H1 (cell line): ENCODE data around the gene AFAP1L1.

ENCODE experiments used
- CBX8 ChIP-seq: fragments of 300-800, 300-1000 bp; sonication (generic); IDR thresholded peaks from 2 replicates; pipeline ENCODE4 v1.7.1; 2016; ENCODE audit warnings: low read depth, low read length, borderline replicate concordance
- EGR1 ChIP-seq: IDR thresholded peaks from 2 replicates; pipeline ENCODE4 v1.6.1; 2011; ENCODE audit warnings: low read depth, low read length, borderline replicate concordance
- TF ChIP-seq, protein P1 (sequence below), 3 experiments: IDR thresholded peaks; 1 replicate in 2 of 3; 2 replicates in 1 of 3; pipeline versions ENCODE4 v1.5.1 to v1.6.1; 2011; ENCODE audit warnings: low read length in 3 of 3, mild to moderate bottlenecking in 3 of 3, inconsistent platforms in 2 of 3, low read depth in 1 of 3, moderate library complexity in 1 of 3; ENCODE audit not compliant: insufficient read depth in 1 of 3; ENCODE audit errors: control extremely low read depth in 1 of 3
- TF ChIP-seq, protein P2 (sequence below): IDR thresholded peaks from 2 replicates; pipeline ENCODE4 v1.6.1; 2011; ENCODE audit warnings: low read depth, mild to moderate bottlenecking, low read length; ENCODE audit not compliant: insufficient read depth

DNA sequence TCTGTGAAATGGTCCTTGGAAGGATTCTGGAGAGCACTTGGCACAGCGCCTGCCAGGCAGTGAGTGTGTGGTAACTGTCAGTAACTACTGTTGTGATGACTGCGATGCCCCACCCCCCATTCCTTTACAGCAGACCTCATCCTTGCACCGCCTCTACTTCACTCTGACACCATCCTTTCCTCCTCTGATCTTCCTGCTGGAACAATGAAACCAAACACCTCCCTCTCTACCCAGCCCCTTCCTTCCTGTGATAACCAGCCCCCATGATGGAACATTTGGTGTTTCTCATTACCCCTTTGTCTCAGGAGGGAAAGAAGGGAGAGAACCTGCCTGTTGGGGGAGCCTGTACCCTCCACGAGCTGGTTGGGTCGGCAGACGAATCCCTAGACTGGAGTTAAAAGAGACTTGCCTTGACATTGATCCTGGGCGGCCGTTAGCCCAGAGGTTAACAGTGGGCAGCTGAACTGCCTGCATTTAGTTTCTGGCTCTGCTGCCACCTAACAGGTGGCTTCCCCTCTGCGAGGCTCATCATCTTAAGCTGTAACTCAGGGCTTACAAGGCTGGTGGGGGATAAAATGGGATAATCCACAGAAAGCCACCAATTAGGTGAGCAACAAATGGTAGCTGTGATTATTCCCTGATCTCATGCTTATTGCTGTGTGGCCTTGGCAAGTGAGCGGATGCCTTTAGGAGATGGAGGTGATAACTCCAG is 39.4 kb downstream of the AFAP1L1 start:
- TF ChIP-seq, protein P1, sequence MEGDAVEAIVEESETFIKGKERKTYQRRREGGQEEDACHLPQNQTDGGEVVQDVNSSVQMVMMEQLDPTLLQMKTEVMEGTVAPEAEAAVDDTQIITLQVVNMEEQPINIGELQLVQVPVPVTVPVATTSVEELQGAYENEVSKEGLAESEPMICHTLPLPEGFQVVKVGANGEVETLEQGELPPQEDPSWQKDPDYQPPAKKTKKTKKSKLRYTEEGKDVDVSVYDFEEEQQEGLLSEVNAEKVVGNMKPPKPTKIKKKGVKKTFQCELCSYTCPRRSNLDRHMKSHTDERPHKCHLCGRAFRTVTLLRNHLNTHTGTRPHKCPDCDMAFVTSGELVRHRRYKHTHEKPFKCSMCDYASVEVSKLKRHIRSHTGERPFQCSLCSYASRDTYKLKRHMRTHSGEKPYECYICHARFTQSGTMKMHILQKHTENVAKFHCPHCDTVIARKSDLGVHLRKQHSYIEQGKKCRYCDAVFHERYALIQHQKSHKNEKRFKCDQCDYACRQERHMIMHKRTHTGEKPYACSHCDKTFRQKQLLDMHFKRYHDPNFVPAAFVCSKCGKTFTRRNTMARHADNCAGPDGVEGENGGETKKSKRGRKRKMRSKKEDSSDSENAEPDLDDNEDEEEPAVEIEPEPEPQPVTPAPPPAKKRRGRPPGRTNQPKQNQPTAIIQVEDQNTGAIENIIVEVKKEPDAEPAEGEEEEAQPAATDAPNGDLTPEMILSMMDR (IDR thresholded peaks at IDR 0.05; ENCODE audit: control extremely low read depth in 1 of 3, insufficient read depth in 1 of 3, low read depth in 1 of 3, low read length in 3 of 3): peak in 1 of 3 experiments; percentile 13; a peak in 1 of 4 replicates
- TF ChIP-seq CBX8 (no peak), EGR1 (no peak)
- TF ChIP-seq, protein P2, sequence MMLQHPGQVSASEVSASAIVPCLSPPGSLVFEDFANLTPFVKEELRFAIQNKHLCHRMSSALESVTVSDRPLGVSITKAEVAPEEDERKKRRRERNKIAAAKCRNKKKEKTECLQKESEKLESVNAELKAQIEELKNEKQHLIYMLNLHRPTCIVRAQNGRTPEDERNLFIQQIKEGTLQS: no peak
